Measurements from ENCODE around the gene TRIM45. TPM values are rescaled to one million over a fixed set of nuclear protein-coding genes. Genes with fewer than 3 reads are reported as not detected.
A peak's percentile ranks its signal among the peaks of the same experiment; 100 is the strongest.

TRIM45 gene
- total and polyA plus RNA-seq, 2 of the 4 experiments (the other 2 are of a cell fraction), result 2.0 to 5.1 TPM

DNA sequence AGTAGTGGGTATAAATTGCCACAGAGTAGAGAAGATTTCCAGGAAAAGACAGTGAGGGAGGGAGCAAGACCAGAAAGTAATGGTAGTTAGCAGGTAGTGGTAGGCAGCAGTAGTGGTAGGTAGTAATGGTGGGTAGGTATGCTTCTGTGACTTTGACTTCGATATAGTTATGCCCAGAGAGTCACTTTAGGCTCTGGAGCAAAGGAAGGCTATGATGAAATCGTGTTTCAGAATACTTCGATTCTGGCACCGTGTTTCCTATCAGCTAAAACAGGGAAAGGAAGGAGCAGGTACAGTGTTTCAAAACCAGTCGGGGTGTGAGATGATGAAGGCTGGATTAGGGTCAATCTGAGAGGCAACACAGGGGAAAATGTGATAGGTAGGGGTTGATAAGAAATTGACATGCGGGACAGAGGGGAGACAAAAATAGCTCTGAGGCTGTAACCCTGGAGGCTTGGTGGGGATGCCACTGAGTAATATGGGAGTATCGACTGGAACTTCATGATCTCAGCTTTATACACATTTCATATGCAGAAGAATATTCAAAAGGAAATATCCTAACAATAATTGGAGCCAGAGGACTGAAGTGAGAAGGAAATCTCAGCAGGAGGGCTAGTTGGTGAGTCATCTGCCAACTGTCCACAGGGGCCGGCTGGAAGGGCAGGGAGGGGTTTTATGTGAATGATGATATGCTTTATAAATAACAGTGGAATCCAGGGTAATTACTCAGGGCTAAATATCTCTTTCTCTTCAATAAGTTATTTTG lies 25.2 kb upstream of the TRIM45 start:
- Histone ChIP-seq H3K4me3 (ENCODE audit: insufficient read depth, low read depth, low read length) (no peak overlapping the region), H3K14ac (replicated peaks; ENCODE audit: low read depth, low read length) (peak overlapping the region; percentile 59), H3K4ac (ENCODE audit: low read depth, low read length) (peak overlapping the region; percentile 93), H2AFZ (replicated peaks; ENCODE audit: low read length, poor library complexity) (peak overlapping the region; percentile 53), H3K27me3 (ENCODE audit: control insufficient read depth, insufficient read depth, low read length) (no peaks in the 10 kb centered on the region), H2AK9ac (replicated peaks; ENCODE audit: low read depth, low read length, poor library complexity) (no peak overlapping the region), H2BK5ac (ENCODE audit: low read depth, low read length, poor library complexity, severe bottlenecking) (peak overlapping the region; percentile 60), H3K18ac (ENCODE audit: low read depth, low read length) (peak overlapping the region; percentile 65; the same call in 1 of the 2 replicates), H3K4me1 (ENCODE audit: control insufficient read depth, insufficient read depth, low read length) (peaks cover 14% of the 10 kb centered on the region), H3K27ac (ENCODE audit: insufficient read depth, low read length) (peak overlapping the region; percentile 69), H4K8ac (ENCODE audit: low read depth in 2 of 2, low read length in 2 of 2) (peak overlapping the region; percentile 33 to 67), H3K9ac (ENCODE audit: low read depth, low read length) (no peak overlapping the region), H4K20me1 (ENCODE audit: insufficient read depth, low read length) (no peaks in the 10 kb centered on the region; the same call in 1 of the 2 replicates), H3K36me3 (ENCODE audit: control insufficient read depth, insufficient read depth, low read length) (no peaks in the 10 kb centered on the region), H4K91ac (ENCODE audit: insufficient read depth, low read depth, low read length) (peak overlapping the region; percentile 88), H2BK20ac (ENCODE audit: low read depth, low read length) (peak overlapping the region; percentile 98), H2BK15ac (ENCODE audit: low read depth, low read length) (peak overlapping the region; percentile 48; the same call in 2 of the 3 replicates), H3K9me1 (ENCODE audit: insufficient read depth, low read length) (peaks cover 13% of the 10 kb centered on the region), H4K5ac (ENCODE audit: low read depth, low read length) (peak overlapping the region; percentile 47; the same call in 1 of the 2 replicates), H3K23ac (ENCODE audit: low read depth, low read length) (peak overlapping the region; percentile 76; the same call in 1 of the 2 replicates), H3K4me2 (ENCODE audit: low read depth, low read length) (peak overlapping the region; percentile 50), H3K56ac (ENCODE audit: extremely low read depth, insufficient read depth, low read length) (peak overlapping the region; percentile 13; the same call in 1 of the 2 replicates), H3K79me1 (ENCODE audit: low read depth in 1 of 2, low read length in 2 of 2) (no peaks in the 10 kb centered on the region), H2BK120ac (ENCODE audit: low read depth, low read length) (peak overlapping the region; percentile 95), H3K9me3 (ENCODE audit: control insufficient read depth, insufficient read depth, low read length) (no peaks in the 10 kb centered on the region), H2AK5ac (ENCODE audit: low read depth, low read length) (peak overlapping the region; percentile 93)
- dilution Hi-C loops (cut with HindIII; ENCODE audit: low sequenced_read_pairs, unreplicated experiment), result no loop called here
- BruUV-seq (replicated peaks), result no TSS peak
- DNase-seq (peak; percentile 95), ATAC-seq (ENCODE audit: low read depth) (peak; percentile 80)
- ChIA-PET CTCF (interaction anchor here (1.1 kb wide), 1 partner anchor 17 kb away, joined by 3 read pairs; no protein-coding TSS in a partner anchor), POLR2A (ENCODE audit: unreplicated experiment) (no interaction called here)
- TF ChIP-seq RCOR1 (IDR thresholded peaks at IDR 0.05; ENCODE audit: insufficient replicate concordance, low read length), result no peak
- peak; percentile 59; the same call in 1 of the 2 replicates for TF ChIP-seq MAZ (IDR thresholded peaks at IDR 0.05; ENCODE audit: borderline replicate concordance, low read depth, low read length)
- TF ChIP-seq MAFK (IDR thresholded peaks at IDR 0.05; ENCODE audit: low read depth, low read length), result no peak
- TF ChIP-seq FOS (IDR thresholded peaks at IDR 0.05; ENCODE audit: low read depth, low read length), result peak; percentile 90
- no peak for TF ChIP-seq USF2 (IDR thresholded peaks at IDR 0.05; ENCODE audit: low read depth, low read length)
- peak; percentile 73 for TF ChIP-seq CEBPB (IDR thresholded peaks at IDR 0.05; ENCODE audit: low read depth, low read length)
- no peak for TF ChIP-seq CTCF (conservative IDR thresholded peaks at IDR 0.05; ENCODE audit: low read depth, low read length)
- intact Hi-C loops (cut with micrococcal nuclease), result loop anchor here (10.0 kb wide), 1 partner anchor 218 kb away; the partner anchor contains the start of gene MAN1A2
- 88% methylated on average over 4 of the region's 8 CpGs; no CpG with 5 or more reads in 1 of the 2 experiments for WGBS, 2 experiments (ENCODE audit: extremely low coverage in 2 of 2, insufficient read length in 1 of 2)
- in situ Hi-C loops (cut with MboI; ENCODE audit: low sequenced_read_pairs), result no loop called here

All from IMR-90 (cell line).